GM18508 (cell line): ENCODE measurements around the gene GPR33.
A peak's percentile ranks its signal among the peaks of the same experiment; 100 is the strongest.

Experiments
- ATAC-seq: cut with Tn5 transposase; IDR thresholded peaks from one replicate; pipeline ENCODE4 v1.9.1; 2021; ENCODE audit warnings: moderate number of reproducible peaks; ENCODE audit not compliant: insufficient read depth, unreplicated experiment

GPR33 gene

GRCh38 chr14:31487886-31488285 is at the start of gene GPR33:
GPR33 (minus strand) TSS chr14:31488039; CDS start chr14:31483965, 4,074 bp downstream.
- ATAC-seq, result no peak

DNA sequence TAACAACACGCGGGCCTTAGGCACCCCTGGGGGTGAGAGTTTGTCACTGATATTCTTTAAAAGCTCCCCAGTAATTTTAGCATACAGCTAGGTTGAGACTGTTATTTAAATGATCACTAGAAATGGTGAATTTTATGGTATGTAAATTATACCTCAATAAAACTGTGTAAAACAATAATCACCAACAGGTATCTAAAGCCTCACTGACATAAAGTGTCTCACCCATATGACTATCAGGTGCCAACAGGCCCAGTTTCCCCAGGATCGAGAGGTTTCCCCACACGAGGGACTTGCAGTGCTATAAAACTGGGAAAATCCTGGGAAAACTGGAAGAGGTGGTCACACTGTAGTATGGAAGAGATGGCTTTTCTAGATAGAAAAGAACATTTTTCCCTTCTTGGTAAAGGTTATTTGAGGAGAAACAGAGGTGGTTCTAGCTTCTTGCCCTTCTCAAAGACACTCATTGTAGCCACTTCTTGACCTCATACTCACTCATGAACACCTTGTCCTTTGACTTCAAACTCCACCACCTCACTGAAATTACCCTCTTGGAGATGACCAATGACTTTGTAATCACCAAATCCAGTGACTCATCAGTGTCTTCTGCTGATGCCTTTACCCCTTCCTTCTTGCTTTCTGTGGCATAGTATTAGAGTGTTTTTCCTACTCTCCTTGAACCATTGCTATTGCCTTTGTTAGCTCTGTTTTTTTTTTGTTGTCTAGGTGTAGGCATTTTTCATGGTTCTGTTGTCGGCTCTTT is 48.5 kb upstream of the GPR33 start:
- ATAC-seq, result no peak

DNA sequence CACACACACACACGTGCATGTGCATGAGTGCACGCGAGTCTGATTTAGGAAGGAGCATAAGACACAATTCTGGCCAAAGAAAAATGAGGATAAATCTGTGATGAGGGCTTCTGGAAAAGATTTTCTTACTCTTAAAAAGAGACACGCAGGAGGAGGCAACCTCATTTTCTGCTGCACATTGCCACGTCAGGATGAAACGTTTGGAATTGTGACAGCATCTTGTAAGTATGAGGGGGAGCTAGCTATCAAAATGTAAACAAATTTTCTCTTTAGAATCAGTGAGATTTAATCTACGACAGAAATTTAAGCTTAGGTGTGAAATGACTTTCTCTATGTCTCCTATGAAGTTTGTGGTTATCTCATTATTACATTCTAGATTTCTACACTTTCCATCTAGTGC is 42.3 kb upstream of the GPR33 start:
- no peak for ATAC-seq

DNA sequence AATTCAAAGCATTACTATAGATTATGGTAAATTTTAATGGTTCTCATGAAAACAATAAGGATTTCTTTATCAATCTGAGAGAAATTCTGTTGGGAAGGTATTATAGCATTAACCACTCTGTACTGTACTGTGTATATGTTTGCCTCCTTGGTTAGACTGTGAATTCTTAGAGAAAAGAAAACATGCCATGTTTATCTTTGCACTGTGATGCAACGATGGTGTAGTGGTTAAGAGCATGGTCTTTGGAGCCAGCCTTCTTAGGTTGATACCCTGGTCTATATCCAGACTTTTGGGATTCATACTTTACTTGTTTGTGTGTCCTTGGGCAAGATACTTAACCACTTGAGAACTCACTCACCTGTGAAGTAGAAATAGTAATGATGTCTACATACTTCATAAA is 41.2 kb upstream of the GPR33 start:
- no peak for ATAC-seq

- no peak for ATAC-seq
Observed at GRCh38 chr14:31527546-31527945, 39.7 kb upstream of the GPR33 start.

DNA sequence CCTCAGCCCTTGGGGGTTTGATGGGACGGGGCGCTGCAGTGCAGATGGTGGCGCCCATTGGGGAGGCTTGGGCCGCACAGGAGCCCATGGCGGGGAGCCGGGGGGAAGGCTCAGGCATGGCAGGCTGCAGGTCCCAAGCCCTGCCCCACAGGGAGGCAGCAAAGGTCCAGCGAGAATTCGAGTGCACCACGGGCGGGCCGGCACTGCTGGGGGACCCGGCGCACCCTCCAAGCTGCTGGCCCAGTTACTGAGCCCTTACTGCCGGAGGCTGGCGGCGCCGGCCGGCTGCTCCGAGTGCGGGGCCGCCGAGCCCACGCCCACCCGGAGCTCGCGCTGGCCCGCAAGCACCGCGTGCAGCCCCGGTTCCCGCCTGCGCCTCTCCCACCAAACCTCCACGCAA is 39.2 kb upstream of the GPR33 start:
- no peak for ATAC-seq

DNA sequence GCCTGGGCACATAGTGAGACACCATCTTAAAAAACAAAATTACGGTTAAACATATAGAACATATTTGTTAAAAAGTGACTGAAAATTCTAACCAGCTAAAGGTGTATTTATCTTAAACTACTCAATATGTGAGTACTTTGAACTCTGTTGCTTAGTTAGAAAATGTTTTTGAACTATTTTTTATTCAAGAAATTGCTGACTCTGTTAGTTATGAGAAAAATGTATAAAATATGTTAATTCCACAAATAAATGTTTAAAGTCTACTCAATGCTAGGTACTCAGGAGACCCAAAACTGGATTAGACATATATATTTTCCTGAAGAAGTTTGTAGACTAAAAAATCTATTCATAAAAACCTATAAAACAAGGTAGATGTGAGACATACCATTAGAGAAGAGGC is 23.0 kb upstream of the GPR33 start:
- no peak for ATAC-seq

DNA sequence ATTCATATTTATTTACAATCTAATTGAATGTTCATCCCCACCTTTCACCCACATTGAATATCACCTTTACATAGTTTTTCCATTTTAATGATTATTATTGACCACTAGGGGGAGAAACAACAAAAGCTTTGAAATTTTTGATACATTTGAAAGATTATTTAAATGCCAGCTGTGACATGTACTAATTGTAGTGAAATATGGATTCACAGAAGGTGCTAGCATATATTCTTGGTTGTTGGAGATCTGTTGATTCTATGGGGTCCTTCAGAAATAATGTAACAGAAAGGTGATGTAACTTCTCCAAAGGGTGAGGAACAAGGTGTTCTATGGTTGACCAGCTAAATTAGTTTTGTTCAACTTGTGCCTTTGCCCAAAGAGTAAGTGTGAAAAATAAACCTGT is 22.4 kb upstream of the GPR33 start:
- ATAC-seq, result no peak

DNA sequence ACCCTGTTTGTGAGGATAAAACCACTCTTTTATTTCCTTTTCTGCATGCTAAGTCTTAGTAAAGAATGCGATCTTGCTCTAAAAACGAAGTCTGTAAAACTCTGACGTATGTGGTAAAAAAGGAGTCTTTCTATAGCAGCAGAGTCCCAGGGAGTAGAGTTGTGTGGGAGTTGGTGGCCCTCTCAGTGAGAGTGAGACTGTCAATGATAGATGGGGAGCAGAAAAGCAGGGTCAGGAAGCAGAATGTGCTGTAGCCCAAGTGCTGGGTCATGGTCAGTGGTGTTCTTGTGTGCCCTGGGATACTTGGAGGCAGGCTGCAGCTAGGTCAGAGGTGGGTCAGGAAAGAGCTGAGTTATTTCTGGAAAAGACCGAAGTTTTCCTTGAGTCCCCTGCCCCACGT is 20.3 kb upstream of the GPR33 start:
- ATAC-seq, result no peak

DNA sequence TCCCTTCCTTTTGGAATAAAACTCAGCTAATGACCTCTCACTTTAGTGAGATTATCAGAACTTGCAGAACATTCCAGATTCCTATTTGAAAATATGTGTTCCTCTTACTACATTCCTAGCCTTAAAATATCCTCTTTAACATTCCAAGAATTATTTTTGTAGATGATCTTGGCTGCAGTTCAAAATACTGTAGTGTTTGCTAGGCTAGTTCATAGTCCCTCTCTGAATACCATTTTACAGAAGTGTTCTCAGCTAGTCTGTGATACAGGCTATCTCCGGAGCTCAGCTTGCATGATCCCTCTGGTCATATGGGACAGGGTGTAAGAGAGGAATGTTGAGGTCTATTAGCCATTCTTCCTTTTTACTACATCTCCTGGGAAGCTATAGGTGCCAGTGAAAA is 17.6 kb upstream of the GPR33 start:
- no peak for ATAC-seq

DNA sequence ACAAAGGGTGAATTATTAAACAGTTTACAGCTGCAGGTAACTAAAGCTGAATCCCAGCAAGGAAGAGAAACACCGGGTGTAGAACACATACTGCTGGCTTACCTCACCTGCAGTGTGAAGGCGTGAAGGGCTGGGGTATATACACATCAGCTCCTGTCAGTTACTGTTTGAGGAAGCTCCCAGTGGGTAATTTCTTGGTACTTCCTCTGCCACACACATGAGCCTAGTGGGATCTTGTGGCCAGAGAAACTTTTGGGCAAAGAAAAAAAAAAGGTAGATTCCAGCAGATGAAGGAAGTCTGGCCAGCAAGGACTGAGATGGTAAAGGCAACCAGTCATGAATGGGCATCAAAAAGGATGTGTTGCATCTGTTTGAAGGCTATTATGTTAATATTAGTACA is 14.0 kb upstream of the GPR33 start:
- no peak for ATAC-seq

- no peak for ATAC-seq
Observed at GRCh38 chr14:31492759-31493498, 5.1 kb upstream of the GPR33 start.

GRCh38 chr14:31489691-31490090 is 1.9 kb upstream of the GPR33 start:
- ATAC-seq, result peak; percentile 48

GRCh38 chr14:31486764-31487163 is 1.1 kb downstream of the GPR33 start:
- no peak for ATAC-seq

- ATAC-seq, result no peak
Observed at GRCh38 chr14:31484754-31485153, 3.1 kb downstream of the GPR33 start.

GRCh38 chr14:31480156-31480555 is 7.7 kb downstream of the GPR33 start:
- ATAC-seq, result no peak

DNA sequence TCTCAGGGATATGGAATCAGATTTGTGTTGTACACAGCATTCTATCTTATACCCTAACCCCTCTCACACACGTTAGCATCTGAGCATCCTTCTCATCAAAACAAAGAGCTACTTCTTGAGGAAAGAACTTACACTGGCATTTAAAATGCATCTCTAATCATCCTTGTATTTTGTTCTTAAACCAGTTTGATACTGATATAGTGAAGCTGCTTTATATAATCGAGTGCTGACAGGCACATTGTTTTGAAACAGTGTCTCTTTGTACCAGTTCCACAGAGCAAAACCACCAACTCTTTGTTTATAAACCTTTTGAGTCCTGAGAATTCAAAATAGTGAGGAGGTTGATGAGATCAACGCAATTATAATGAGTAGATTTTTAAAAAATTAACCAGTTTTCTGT is 8.8 kb downstream of the GPR33 start:
- no peak for ATAC-seq

- ATAC-seq, result no peak
Observed at GRCh38 chr14:31477248-31477647, 10.6 kb downstream of the GPR33 start.

DNA sequence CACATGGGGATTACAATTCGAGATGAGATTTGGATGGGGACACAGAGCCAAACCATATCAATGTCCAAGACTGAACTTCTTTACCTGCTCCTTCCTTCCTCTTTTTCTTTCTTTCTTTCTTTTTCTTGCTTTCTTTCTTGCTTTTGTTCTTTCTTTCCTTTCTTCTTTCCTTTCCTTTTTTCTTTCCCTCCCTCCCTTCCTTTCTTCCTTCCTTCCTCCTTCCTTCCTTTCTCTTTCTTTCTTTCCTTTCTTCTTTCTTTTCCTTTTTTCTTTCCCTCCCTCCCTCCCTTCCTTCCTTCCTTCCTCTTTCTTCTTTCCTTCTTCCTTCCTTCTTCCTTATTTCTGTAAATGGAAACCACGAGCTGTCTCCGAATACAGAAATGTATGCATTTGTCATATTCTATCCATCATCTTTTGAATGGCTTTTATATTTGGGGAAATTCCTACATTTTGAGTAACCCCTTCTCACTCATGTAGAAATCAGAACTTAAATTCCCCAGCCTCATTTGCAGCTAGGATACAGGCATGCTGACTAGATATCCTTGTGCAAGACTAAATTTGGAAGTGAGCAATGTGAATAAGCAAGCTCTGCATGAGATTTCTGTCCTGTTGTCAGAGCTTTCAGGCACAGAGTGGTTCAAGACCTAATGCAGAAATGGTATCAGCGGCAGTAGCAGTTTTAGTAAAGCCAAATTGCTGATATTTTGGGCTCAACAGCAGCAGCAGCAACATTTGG is 11.5 kb downstream of the GPR33 start:
- no peak for ATAC-seq

DNA sequence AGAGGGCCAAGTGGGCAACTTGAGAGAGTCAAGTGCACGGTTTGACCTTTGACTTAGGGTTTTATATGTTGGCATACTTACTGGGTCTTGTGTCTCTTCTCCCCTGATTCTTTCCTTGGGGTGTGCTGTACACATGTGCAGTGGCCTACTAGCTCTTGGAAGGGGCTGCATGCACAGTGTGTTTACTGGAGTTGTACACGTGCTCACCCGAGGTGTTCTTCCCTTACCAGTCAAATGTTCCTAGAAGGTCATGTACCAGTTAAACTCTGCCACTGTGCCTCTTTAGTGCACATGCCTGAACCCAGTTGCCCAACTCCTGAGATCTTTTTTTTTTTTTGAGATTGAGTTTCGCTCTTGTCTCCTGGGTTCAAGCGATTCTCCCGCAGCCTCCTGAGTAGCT is 21.3 kb downstream of the GPR33 start:
- ATAC-seq, result no peak

DNA sequence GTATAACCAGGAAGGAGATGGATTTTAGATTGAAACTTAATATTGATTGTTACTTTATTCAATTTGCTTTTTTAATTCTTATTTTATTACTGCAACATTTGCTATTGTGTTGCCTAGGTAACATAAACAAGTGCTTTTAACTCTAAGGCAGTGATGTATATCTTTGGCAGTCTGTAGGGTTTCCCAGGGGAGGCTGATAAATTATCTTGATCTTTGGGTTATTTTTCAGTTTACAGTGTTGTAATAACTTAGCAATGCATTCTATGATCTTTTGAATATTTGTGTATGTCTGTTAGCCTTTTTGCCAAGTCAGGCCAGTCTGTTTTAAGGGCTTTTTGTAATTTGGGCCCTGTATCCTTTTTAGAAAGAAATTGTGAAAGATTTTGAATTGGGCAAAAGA is 22.7 kb downstream of the GPR33 start:
- no peak for ATAC-seq
